ENCODE results near the gene DCT. TPM values are rescaled to one million over a fixed set of nuclear protein-coding genes. Genes with fewer than 3 reads are reported as not detected.
"Not testable (repeated sequence)": the region's sequence is repeated elsewhere in the genome, so short reads cannot be mapped to it uniquely, and the experiment has no call there.

The DCT gene
- total RNA-seq, 1 donor from 2014 or later = not detected

GRCh38 chr13:94515911-94516310 lies 36.4 kb upstream of the DCT start:
- no peaks in the 10 kb centered on the region for H3K4me1 Mint-ChIP-seq (ENCODE audit: unreplicated experiment)
- TF ChIP-seq CTCF (IDR thresholded peaks at IDR 0.05) = no peak
- no peak overlapping the region for H3K4me3 Mint-ChIP-seq (ENCODE audit: unreplicated experiment)
- peaks cover 6% of the 10 kb centered on the region for H3K9me3 Mint-ChIP-seq (ENCODE audit: unreplicated experiment)
- no peak overlapping the region for H3K27ac Mint-ChIP-seq (ENCODE audit: unreplicated experiment)
- no peak for DNase-seq (ENCODE audit: extremely low spot score, unreplicated experiment)
- H3K27me3 Mint-ChIP-seq (ENCODE audit: unreplicated experiment) = peaks cover 21% of the 10 kb centered on the region
- no peaks in the 10 kb centered on the region for H3K36me3 Mint-ChIP-seq (ENCODE audit: unreplicated experiment)

- no peaks in the 10 kb centered on the region for H3K4me1 Mint-ChIP-seq (ENCODE audit: unreplicated experiment)
- no peak for DNase-seq (ENCODE audit: extremely low spot score, unreplicated experiment)
- H3K4me3 Mint-ChIP-seq (ENCODE audit: unreplicated experiment) = no peak overlapping the region
- TF ChIP-seq CTCF (IDR thresholded peaks at IDR 0.05) = no peak
- H3K36me3 Mint-ChIP-seq (ENCODE audit: unreplicated experiment) = no peaks in the 10 kb centered on the region
- peaks cover 20% of the 10 kb centered on the region for H3K27me3 Mint-ChIP-seq (ENCODE audit: unreplicated experiment)
- H3K9me3 Mint-ChIP-seq (ENCODE audit: unreplicated experiment) = peaks cover 6% of the 10 kb centered on the region
- H3K27ac Mint-ChIP-seq (ENCODE audit: unreplicated experiment) = no peak overlapping the region
Measured at GRCh38 chr13:94515374-94515773, 35.9 kb upstream of the DCT start.

GRCh38 chr13:94513026-94513425 lies 33.5 kb upstream of the DCT start:
- DNase-seq (ENCODE audit: extremely low spot score, unreplicated experiment) = no peak
- no peaks in the 10 kb centered on the region for H3K4me1 Mint-ChIP-seq (ENCODE audit: unreplicated experiment)
- H3K27ac Mint-ChIP-seq (ENCODE audit: unreplicated experiment) = no peak overlapping the region
- TF ChIP-seq CTCF (IDR thresholded peaks at IDR 0.05) = no peak
- H3K36me3 Mint-ChIP-seq (ENCODE audit: unreplicated experiment) = no peaks in the 10 kb centered on the region
- H3K4me3 Mint-ChIP-seq (ENCODE audit: unreplicated experiment) = no peak overlapping the region
- peaks cover 6% of the 10 kb centered on the region for H3K9me3 Mint-ChIP-seq (ENCODE audit: unreplicated experiment)
- H3K27me3 Mint-ChIP-seq (ENCODE audit: unreplicated experiment) = peaks cover 32% of the 10 kb centered on the region

- Mint-ChIP-seq H3K36me3 (ENCODE audit: unreplicated experiment) (no peaks in the 10 kb centered on the region), H3K27me3 (ENCODE audit: unreplicated experiment) (peaks cover 47% of the 10 kb centered on the region), H3K4me1 (ENCODE audit: unreplicated experiment) (no peaks in the 10 kb centered on the region), H3K27ac (ENCODE audit: unreplicated experiment) (no peak overlapping the region), H3K9me3 (ENCODE audit: unreplicated experiment) (no peaks in the 10 kb centered on the region), H3K4me3 (ENCODE audit: unreplicated experiment) (no peak overlapping the region)
- no peak for DNase-seq (ENCODE audit: extremely low spot score, unreplicated experiment)
- no peak for TF ChIP-seq CTCF (IDR thresholded peaks at IDR 0.05)
Measured at GRCh38 chr13:94505730-94506129, 26.2 kb upstream of the DCT start.

GRCh38 chr13:94503851-94504250 lies 24.4 kb upstream of the DCT start:
- Mint-ChIP-seq H3K27ac (ENCODE audit: unreplicated experiment) (no peak overlapping the region), H3K36me3 (ENCODE audit: unreplicated experiment) (no peaks in the 10 kb centered on the region), H3K4me1 (ENCODE audit: unreplicated experiment) (no peaks in the 10 kb centered on the region), H3K4me3 (ENCODE audit: unreplicated experiment) (no peak overlapping the region), H3K27me3 (ENCODE audit: unreplicated experiment) (peaks cover 40% of the 10 kb centered on the region), H3K9me3 (ENCODE audit: unreplicated experiment) (no peaks in the 10 kb centered on the region)
- no peak for TF ChIP-seq CTCF (IDR thresholded peaks at IDR 0.05)
- no peak for DNase-seq (ENCODE audit: extremely low spot score, unreplicated experiment)

- H3K27me3 Mint-ChIP-seq (ENCODE audit: unreplicated experiment) = peaks cover 27% of the 10 kb centered on the region
- not testable (repeated sequence) for H3K4me3 Mint-ChIP-seq (ENCODE audit: unreplicated experiment); H3K4me1 Mint-ChIP-seq (ENCODE audit: unreplicated experiment); H3K9me3 Mint-ChIP-seq (ENCODE audit: unreplicated experiment); H3K36me3 Mint-ChIP-seq (ENCODE audit: unreplicated experiment); H3K27ac Mint-ChIP-seq (ENCODE audit: unreplicated experiment); DNase-seq (ENCODE audit: extremely low spot score, unreplicated experiment)
Measured at GRCh38 chr13:94498831-94499230, 19.3 kb upstream of the DCT start.

Measured in osteocyte (in vitro differentiated cells).